ENCODE data around the gene CHD1L.

GRCh38 chr1:147201786-147202185 is 40.7 kb upstream of the CHD1L start:
- TF ChIP-seq EZH2 (IDR thresholded peaks at IDR 0.05): no peak
- TF ChIP-seq CTCF (IDR thresholded peaks at IDR 0.05): no peak
- TF ChIP-seq EZH2phosphoT487 (IDR thresholded peaks at IDR 0.05): no peak
